Ovary (tissue), 9 donors: ENCODE data around the gene CTIF. TPM values are rescaled to one million over a fixed set of nuclear protein-coding genes. Genes with fewer than 3 reads are reported as not detected.

Experiments
- DNase-seq, 5 donors: peaks; one replicate each; pipeline ENCODE4 v3.0.0-alpha.2; 2019 to 2020
- H3K27ac ChIP-seq, 2 donors: fragments of 200-600 bp; one replicate each; pipeline versions ENCODE4 v1.5.1 to v1.8.0; 2019 to 2022
- H3K27me3 ChIP-seq: fragments of 200-600 bp; one replicate; pipeline ENCODE4 v1.8.0; 2022
- H3K36me3 ChIP-seq: fragments of 200-600 bp; sonication (generic); one replicate; pipeline ENCODE4 v1.5.1; 2019
- H3K4me1 ChIP-seq: one replicate; pipeline ENCODE4 v1.8.1; 2013; ENCODE audit warnings: mild to moderate bottlenecking, moderate library complexity; ENCODE audit not compliant: insufficient read depth
- H3K4me3 ChIP-seq: fragments of 200-600 bp; sonication (generic); one replicate; pipeline ENCODE4 v1.5.1; 2017
- H3K9me3 ChIP-seq, 2 donors: fragments of 200-600 bp in 1 of 2; sonication (generic) in 1 of 2; one replicate each; pipeline versions ENCODE4 v1.5.1 to v1.8.1; 2013 to 2019; ENCODE audit warnings: mild to moderate bottlenecking in 1 of 2, moderate library complexity in 1 of 2
- EP300 ChIP-seq: sonication (generic); formaldehyde crosslinking; IDR thresholded peaks from one replicate; pipeline ENCODE4 v1.6.1; 2017; ENCODE audit warnings: antibody characterized with exemption
- POLR2A ChIP-seq: fragments of 450-650 bp; IDR thresholded peaks from one replicate; pipeline ENCODE4 v1.6.1; 2017; ENCODE audit warnings: antibody characterized with exemption, mild to moderate bottlenecking, moderate library complexity
- WGBS, 3 donors: extraction: QIAGEN DNeasy Blood & Tissue Kit in 1 of 3; methylation state at CpG; one replicate each; pipeline versions ENCODE4 v1.1.5 to v1.1.7; 2013 to 2017; 5-methylcytosine and 5-hydroxymethylcytosine counted together
- intact Hi-C, 4 donors: fragments of 100-400 bp; cut with DNase I; formaldehyde crosslinking; loops; one replicate each; pipeline versions ENCODE4 v1.11.0 to v1.15.1; 2022 to 2023
- polyA plus RNA-seq, 2 donors: library from polyadenylated mRNA; stranded (reverse); fragments of 200-250 nt in 1 of 2; fragments of 350-450 nt in 1 of 2; fragmentation: Illumina TruSeq in 1 of 2; extraction: RNeasy Lipid Tissue Mini Kit (QIAGEN cat#74804) in 1 of 2; gene quantifications; one replicate each; pipeline ENCODE4 v1.2.3, GENCODE V29; 2013 to 2014
- total RNA-seq, 7 donors: library from RNA; depleted of rRNA in 2 of 7; stranded (reverse); fragments of >200 nt in 2 of 7; fragmentation: NEBNext Ultra II Directional in 3 of 7; extraction: Animal tissue kit (Norgen Biotek cat#: 25700) in 3 of 7; gene quantifications; one replicate each; pipeline versions ENCODE4 v1.1.0 to v1.2.4, GENCODE V29; 2016 to 2023
- TF ChIP-seq, protein P1 (sequence below), 3 donors: fragments of 450-650 bp in 2 of 3; fragments of 200-600 bp in 1 of 3; IDR thresholded peaks; one replicate each; pipeline versions ENCODE4 v1.5.1 to v1.8.0; 2016 to 2022; ENCODE audit warnings: antibody characterized with exemption in 3 of 3, mild to moderate bottlenecking in 1 of 3
- donor health status: DM: no; HTN: no; CAD: no; lungs with moderate emphysema.
- donor health status: DM: no; HTN: no; CAD: no.
- donor health status: Bipolar disorder and iron deficiency.
- donor health status: DM: yes; HTN: yes; CAD: no.
- donor health status: DM: no; HTN: no; CAD: no.
- donor health status: DM: yes; HTN: yes; CAD: no.

CTIF gene
- total and polyA plus RNA-seq, 9 donors = 18.5 to 94.1 (median 75.2) TPM

DNA sequence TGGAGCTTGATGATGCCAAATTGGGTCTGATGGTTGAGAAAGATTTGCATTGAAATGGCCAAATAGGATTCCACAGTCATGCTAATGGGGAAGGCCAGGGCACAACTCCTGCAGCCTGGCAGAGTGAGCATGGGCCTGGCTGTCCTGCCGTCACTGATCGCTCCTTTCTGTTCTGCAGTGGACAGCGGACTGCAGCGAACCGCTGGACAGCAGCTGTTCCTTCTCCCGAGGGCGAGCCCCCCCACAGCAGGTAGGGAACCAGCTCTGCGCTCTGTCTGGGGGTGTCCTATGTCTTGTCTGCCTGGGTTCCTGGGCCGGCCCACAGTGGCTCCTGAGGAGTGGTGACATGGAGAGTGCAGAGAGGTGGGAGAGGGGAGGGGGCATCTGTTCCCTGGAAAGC lies 97.6 kb downstream of the CTIF start:
- no peaks in the 10 kb centered on the region for H3K27me3 ChIP-seq
- no peak overlapping the region for H3K4me3 ChIP-seq
- WGBS, 3 donors = 80 to 87% (median 86%) methylated on average over 8 to 9 of the region's 9 CpGs
- peaks cover 1% of the 10 kb centered on the region for H3K4me1 ChIP-seq
- H3K27ac ChIP-seq = no peak overlapping the region
- no peaks in the 10 kb centered on the region for H3K9me3 ChIP-seq
- intact Hi-C loops = no loop called here
- no peak for DNase-seq
- TF ChIP-seq EP300 = no peak
- TF ChIP-seq POLR2A = no peak
- TF ChIP-seq, protein P1, sequence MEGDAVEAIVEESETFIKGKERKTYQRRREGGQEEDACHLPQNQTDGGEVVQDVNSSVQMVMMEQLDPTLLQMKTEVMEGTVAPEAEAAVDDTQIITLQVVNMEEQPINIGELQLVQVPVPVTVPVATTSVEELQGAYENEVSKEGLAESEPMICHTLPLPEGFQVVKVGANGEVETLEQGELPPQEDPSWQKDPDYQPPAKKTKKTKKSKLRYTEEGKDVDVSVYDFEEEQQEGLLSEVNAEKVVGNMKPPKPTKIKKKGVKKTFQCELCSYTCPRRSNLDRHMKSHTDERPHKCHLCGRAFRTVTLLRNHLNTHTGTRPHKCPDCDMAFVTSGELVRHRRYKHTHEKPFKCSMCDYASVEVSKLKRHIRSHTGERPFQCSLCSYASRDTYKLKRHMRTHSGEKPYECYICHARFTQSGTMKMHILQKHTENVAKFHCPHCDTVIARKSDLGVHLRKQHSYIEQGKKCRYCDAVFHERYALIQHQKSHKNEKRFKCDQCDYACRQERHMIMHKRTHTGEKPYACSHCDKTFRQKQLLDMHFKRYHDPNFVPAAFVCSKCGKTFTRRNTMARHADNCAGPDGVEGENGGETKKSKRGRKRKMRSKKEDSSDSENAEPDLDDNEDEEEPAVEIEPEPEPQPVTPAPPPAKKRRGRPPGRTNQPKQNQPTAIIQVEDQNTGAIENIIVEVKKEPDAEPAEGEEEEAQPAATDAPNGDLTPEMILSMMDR (IDR thresholded peaks at IDR 0.05) = no peak
- no peaks in the 10 kb centered on the region for H3K36me3 ChIP-seq

DNA sequence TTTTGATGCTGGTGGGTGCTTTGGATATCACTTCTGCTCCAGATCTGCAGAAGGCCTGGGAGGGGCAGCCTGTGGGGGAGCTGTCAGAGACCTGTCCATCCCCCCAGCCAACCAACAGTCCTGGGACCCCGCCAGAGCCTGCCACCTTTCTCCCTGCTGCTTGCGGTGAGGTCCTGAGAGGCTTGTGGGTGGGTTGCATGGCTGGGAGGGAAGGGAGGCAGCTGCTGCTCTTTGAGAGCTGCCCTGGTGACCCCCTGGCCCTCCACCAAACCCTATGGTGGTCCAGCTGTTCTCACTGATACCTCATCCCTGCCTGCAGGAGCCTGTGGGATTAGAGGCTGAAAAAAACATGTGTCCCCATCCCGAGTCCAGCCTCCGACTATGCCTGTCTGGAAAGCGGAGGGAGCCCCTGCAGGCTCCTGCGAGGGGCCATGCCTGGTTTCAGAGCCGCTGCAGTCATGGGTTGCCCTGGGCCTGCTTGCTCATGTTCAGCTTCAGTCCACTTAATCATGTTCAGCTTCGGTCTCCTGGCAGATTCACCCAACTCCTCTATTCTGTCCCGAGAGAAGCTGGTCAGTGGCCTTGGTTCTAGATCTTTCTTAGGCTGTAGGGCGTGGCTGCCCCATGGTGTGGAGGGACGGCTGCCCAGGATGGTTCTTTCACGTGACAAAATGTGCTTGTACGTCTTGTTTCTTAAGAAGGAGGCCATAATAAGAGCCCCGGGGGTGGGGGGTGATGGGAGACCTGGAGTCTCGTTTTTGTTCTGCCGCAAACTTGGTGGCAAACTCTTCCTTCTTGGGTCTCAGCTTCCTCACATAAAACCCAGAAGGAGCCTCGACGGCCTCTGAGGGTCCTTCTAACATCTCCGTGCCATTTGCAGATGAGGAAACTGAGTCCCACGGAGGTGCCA lies 98.5 kb downstream of the CTIF start:
- Histone ChIP-seq H3K27ac (no peak overlapping the region), H3K4me3 (no peak overlapping the region), H3K9me3 (no peaks in the 10 kb centered on the region), H3K36me3 (no peaks in the 10 kb centered on the region), H3K27me3 (no peaks in the 10 kb centered on the region), H3K4me1 (peaks cover 1% of the 10 kb centered on the region)
- TF ChIP-seq, protein P1 (IDR thresholded peaks at IDR 0.05) = no peak
- TF ChIP-seq EP300 (no peak), POLR2A (no peak)
- no peak for DNase-seq
- 65 to 78% (median 70%) methylated on average over 19 to 20 of the region's 20 CpGs for WGBS, 3 donors
- intact Hi-C loops = no loop called here

DNA sequence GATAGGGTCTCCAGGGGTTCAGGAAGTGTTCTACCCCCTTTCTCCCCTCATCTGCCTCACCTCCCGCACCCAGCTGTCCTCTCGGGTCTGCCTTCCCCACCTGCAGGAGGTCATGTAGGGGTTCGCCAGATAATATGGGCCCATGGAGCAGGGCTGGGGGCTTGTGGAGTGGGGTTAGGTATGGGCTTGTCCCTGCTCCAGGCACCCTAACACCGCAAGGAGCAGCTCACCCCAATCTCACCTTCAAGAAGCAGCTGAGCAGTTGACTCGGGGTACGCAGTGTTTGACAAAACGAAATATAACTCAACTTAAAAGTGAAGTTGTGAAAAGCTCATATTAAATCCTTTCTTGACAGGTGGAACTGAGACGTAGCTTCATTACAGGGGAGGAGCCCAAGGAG lies 99.6 kb downstream of the CTIF start:
- intact Hi-C loops = no loop called here
- no peaks in the 10 kb centered on the region for H3K36me3 ChIP-seq
- peaks cover 1% of the 10 kb centered on the region for H3K4me1 ChIP-seq
- no peak overlapping the region for H3K27ac ChIP-seq
- TF ChIP-seq POLR2A (no peak), EP300 (no peak)
- TF ChIP-seq, protein P1 (IDR thresholded peaks at IDR 0.05) = no peak
- no peak for DNase-seq
- no peak overlapping the region for H3K4me3 ChIP-seq
- no peaks in the 10 kb centered on the region for H3K9me3 ChIP-seq
- 88 to 97% (median 94%) methylated on average over 8 of the region's 8 CpGs for WGBS, 3 donors
- H3K27me3 ChIP-seq = no peaks in the 10 kb centered on the region

DNA sequence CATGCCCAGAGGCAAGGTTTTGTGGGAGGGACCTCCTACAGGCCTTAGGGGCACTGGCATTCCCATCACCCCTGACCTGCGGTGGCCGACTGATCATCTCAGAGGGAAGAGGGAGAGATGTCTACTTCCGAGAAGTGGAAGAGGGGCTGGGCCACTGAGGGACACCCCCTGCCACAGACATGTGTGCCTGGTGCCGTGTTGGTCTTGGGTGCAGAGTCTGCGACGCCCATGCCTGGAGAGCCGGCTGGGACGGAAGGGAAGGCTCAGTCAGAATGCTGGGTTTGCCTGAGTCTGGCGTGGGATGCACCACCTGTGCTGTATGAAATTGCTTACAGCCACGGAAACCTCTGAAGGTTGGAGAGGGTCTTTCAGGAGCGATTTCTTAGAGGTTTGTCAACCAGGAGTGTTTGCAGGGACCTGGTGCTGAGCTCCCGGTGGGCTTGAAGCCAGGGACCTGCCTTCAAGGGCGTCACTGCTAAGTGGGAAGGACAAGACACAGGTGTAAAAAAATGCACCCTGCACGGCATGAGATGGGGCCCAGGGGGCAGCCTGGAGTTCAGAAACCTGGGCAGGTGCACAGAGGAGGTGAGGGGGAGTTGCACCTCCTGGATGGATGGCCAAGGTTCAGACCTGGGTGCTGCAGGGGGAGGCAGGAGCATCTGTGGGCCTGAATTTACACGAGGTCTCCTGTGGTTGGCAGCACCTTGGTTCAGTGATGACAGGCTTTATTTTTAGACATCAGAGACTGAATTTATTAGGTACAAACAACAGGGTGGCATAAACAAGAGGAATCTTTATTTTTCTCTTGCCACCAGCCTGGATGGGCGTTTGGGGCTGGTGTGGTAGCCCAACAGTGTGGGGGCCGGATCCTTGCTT lies 100.3 kb downstream of the CTIF start:
- intact Hi-C loops = no loop called here
- TF ChIP-seq EP300 (no peak), POLR2A (no peak)
- TF ChIP-seq, protein P1 (IDR thresholded peaks at IDR 0.05) = no peak
- H3K27ac ChIP-seq = no peak overlapping the region
- H3K4me3 ChIP-seq = no peak overlapping the region
- WGBS, 3 donors = 89 to 90% (median 89%) methylated on average over 17 of the region's 17 CpGs
- no peaks in the 10 kb centered on the region for H3K36me3 ChIP-seq
- H3K4me1 ChIP-seq = peaks cover 1% of the 10 kb centered on the region
- H3K9me3 ChIP-seq = no peaks in the 10 kb centered on the region
- no peak for DNase-seq
- H3K27me3 ChIP-seq = no peaks in the 10 kb centered on the region
